GM23338 (cell line): Measurements from ENCODE around the gene L3HYPDH. TPM values are rescaled to one million over a fixed set of nuclear protein-coding genes. Genes with fewer than 3 reads are reported as not detected.
A peak's percentile ranks its signal among the peaks of the same experiment; 100 is the strongest.

Experiments used
- ATAC-seq: fragments of 200-7000 bp; cut with Tn5 transposase; 3 replicates; pipeline ENCODE4 v1.9.1; 2020
- DNase-seq: peaks from one replicate; pipeline ENCODE4 v3.0.0-alpha.2; 2015; ENCODE audit warnings: low spot score
- H2AFZ ChIP-seq: fragments of 200-600 bp; sonication (generic); 2 replicates; pipeline ENCODE4 v1.8.0; 2016; ENCODE audit warnings: antibody characterized with exemption, mild to moderate bottlenecking, moderate library complexity
- H3F3A ChIP-seq: fragments of 200-600 bp; sonication (generic); replicated peaks from 2 replicates; pipeline ENCODE4 v1.8.0; 2017; ENCODE audit warnings: antibody characterized with exemption, mixed run types, low read depth
- H3K27ac ChIP-seq: fragments of 200-600 bp; sonication (generic); 2 replicates; pipeline ENCODE4 v1.6.1; 2016; ENCODE audit warnings: low read depth
- H3K27me3 ChIP-seq: fragments of 200-600 bp; sonication (generic); 2 replicates; pipeline ENCODE4 v1.8.0; 2016; ENCODE audit warnings: mild to moderate bottlenecking, mixed run types, moderate library complexity; ENCODE audit not compliant: insufficient read depth
- H3K36me3 ChIP-seq: fragments of 200-600 bp; sonication (generic); 2 replicates; pipeline ENCODE4 v1.8.0; 2016; ENCODE audit warnings: mild to moderate bottlenecking; ENCODE audit not compliant: insufficient read depth
- H3K4me1 ChIP-seq: fragments of 200-600 bp; sonication (generic); 2 replicates; pipeline ENCODE4 v1.8.0; 2016; ENCODE audit warnings: mild to moderate bottlenecking, moderate library complexity; ENCODE audit not compliant: insufficient read depth
- H3K4me2 ChIP-seq: fragments of 200-600 bp; sonication (generic); 2 replicates; pipeline ENCODE4 v1.7.1; 2017; ENCODE audit warnings: mixed run types
- H3K4me3 ChIP-seq: fragments of 200-600 bp; sonication (generic); 2 replicates; pipeline ENCODE4 v1.6.1; 2016; ENCODE audit warnings: mixed run types
- H3K79me2 ChIP-seq: fragments of 200-600 bp; sonication (generic); replicated peaks from 2 replicates; pipeline ENCODE4 v1.8.0; 2017; ENCODE audit warnings: mild to moderate bottlenecking; ENCODE audit not compliant: insufficient read depth
- H3K9me2 ChIP-seq: fragments of 200-600 bp; sonication (generic); 2 replicates; pipeline ENCODE4 v1.8.0; 2017; ENCODE audit not compliant: insufficient read depth
- H4K20me1 ChIP-seq: fragments of 200-600 bp; sonication (generic); replicated peaks from 2 replicates; pipeline ENCODE4 v1.8.0; 2017; ENCODE audit warnings: mild to moderate bottlenecking; ENCODE audit not compliant: insufficient read depth
- H3K27ac Mint-ChIP-seq: 2 replicates; pipeline ENCODE4 v1.8.0; 2020; ENCODE audit warnings: inconsistent platforms, mild to moderate bottlenecking, moderate library complexity, mixed read lengths
- H3K27me3 Mint-ChIP-seq: 3 replicates; pipeline ENCODE4 v1.8.0; 2022; ENCODE audit warnings: low read depth, mild to moderate bottlenecking, moderate library complexity, mixed read lengths, inconsistent platforms; ENCODE audit not compliant: insufficient read depth, poor library complexity
- H3K36me3 Mint-ChIP-seq: 3 replicates; pipeline ENCODE4 v1.8.0; 2021; ENCODE audit warnings: low read depth, mild to moderate bottlenecking, inconsistent platforms, moderate library complexity, mixed read lengths
- H3K4me1 Mint-ChIP-seq: 3 replicates; pipeline ENCODE4 v1.8.0; 2020; ENCODE audit warnings: mild to moderate bottlenecking, inconsistent platforms, mixed read lengths
- H3K4me3 Mint-ChIP-seq: 3 replicates; pipeline ENCODE4 v1.8.0; 2021; ENCODE audit warnings: moderate library complexity, mild to moderate bottlenecking, inconsistent platforms, mixed read lengths
- H3K9me3 Mint-ChIP-seq: 3 replicates; pipeline ENCODE4 v1.8.0; 2020; ENCODE audit warnings: moderate library complexity, mild to moderate bottlenecking, inconsistent platforms, mixed read lengths
- CREB1 ChIP-seq: fragments of 250-450 bp; sonication (Bioruptor Pico); IDR thresholded peaks from 2 replicates; pipeline ENCODE4 v1.5.0; 2020; ENCODE audit warnings: low read depth, mild to moderate bottlenecking, moderate library complexity
- CTCF ChIP-seq, 2 experiments: fragments of 200-600 bp in 1 of 2; sonication (generic) in 1 of 2; conservative IDR thresholded peaks; 2 replicates each; pipeline versions ENCODE4 v1.5.1 to v1.6.1; 2016 to 2017; ENCODE audit warnings: antibody characterized with exemption in 2 of 2, low read depth in 2 of 2, mild to moderate bottlenecking in 2 of 2, moderate library complexity in 1 of 2
- ETS1 ChIP-seq: IDR thresholded peaks from 2 replicates; pipeline ENCODE4 v1.6.1; 2016; ENCODE audit warnings: antibody characterized with exemption
- EZH2 ChIP-seq: fragments of 200-600 bp; sonication (generic); IDR thresholded peaks from one replicate; pipeline ENCODE4 v1.8.0; 2017; ENCODE audit warnings: antibody characterized with exemption, mild to moderate bottlenecking, low read depth; ENCODE audit not compliant: unreplicated experiment
- EZH2phosphoT487 ChIP-seq: fragments of 200-600 bp; sonication (generic); IDR thresholded peaks from one replicate; pipeline ENCODE4 v1.8.1; 2018; ENCODE audit warnings: antibody characterized with exemption; ENCODE audit not compliant: unreplicated experiment
- JUNB ChIP-seq: IDR thresholded peaks from one replicate; pipeline ENCODE4 v1.6.1; 2016; ENCODE audit warnings: antibody characterized with exemption; ENCODE audit not compliant: unreplicated experiment
- NANOG ChIP-seq: IDR thresholded peaks from 2 replicates; pipeline ENCODE4 v1.6.1; 2016; ENCODE audit warnings: antibody characterized with exemption, borderline replicate concordance
- POLR2AphosphoS5 ChIP-seq: IDR thresholded peaks from 2 replicates; pipeline ENCODE4 v1.6.1; 2016; ENCODE audit warnings: antibody characterized with exemption, low read depth
- REST ChIP-seq: IDR thresholded peaks from one replicate; pipeline ENCODE4 v1.6.1; 2018; ENCODE audit warnings: antibody characterized with exemption; ENCODE audit not compliant: unreplicated experiment
- STAT1 ChIP-seq: IDR thresholded peaks from one replicate; pipeline ENCODE4 v1.6.1; 2016; ENCODE audit warnings: antibody characterized with exemption; ENCODE audit not compliant: unreplicated experiment
- ZNF114 ChIP-seq: fragments of 250-450 bp; sonication (Bioruptor Pico); IDR thresholded peaks from 2 replicates; pipeline ENCODE4 v1.5.0; 2020; ENCODE audit warnings: mild to moderate bottlenecking, moderate library complexity
- ZNF331 ChIP-seq: fragments of 250-450 bp; sonication (Bioruptor Pico); IDR thresholded peaks from 2 replicates; pipeline ENCODE4 v1.5.0; 2020; ENCODE audit warnings: low read depth, mild to moderate bottlenecking, moderate library complexity
- ZNF462 ChIP-seq: fragments of 250-450 bp; sonication (Bioruptor Pico); IDR thresholded peaks from 2 replicates; pipeline ENCODE4 v1.5.0; 2020; ENCODE audit warnings: mild to moderate bottlenecking, moderate library complexity
- polyA plus RNA-seq: library from polyadenylated mRNA; unstranded; fragments of >200 nt; fragmentation: Nextera tagmentation; extraction: Ambion mirVana; gene quantifications from 2 replicates; pipeline ENCODE4 v1.2.1, GENCODE V29; 2016
- total RNA-seq: library from RNA; depleted of rRNA; stranded (reverse); fragments of >200 nt; shearing (Covaris generic); gene quantifications from 2 replicates; pipeline ENCODE4 v1.2.3, GENCODE V29; 2014

L3HYPDH gene
- total and polyA plus RNA-seq, 2 experiments from 2014 or later = 18.6 to 24.8 TPM

DNA sequence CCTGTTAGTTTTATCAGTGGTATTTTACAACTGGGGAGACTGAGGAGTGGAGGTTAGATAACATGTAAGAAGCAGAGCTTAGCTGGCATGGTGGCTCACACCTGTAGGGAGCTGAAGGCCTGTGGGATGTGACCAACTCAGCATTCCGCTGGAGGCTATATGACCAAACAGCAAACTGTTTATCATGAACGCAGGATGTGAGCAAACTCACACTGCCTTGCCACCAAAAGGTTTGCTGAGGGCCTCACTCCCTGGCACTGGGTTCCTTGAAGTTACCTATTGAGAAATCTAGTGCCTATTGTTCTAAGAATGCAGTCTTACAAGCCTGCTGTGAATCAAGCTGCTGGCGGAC is 23.5 kb upstream of the L3HYPDH start:
- Histone ChIP-seq H3K4me1 (no peaks in the 10 kb centered on the region), H4K20me1 (no peaks in the 10 kb centered on the region), H3K27ac (no peak overlapping the region), H3K4me3 (no peak overlapping the region), H2AFZ (no peak overlapping the region), H3K79me2 (no peaks in the 10 kb centered on the region), H3K4me2 (no peak overlapping the region), H3K9me2 (no peaks in the 10 kb centered on the region), H3K27me3 (no peaks in the 10 kb centered on the region), H3F3A (no peaks in the 10 kb centered on the region), H3K36me3 (peaks cover 5% of the 10 kb centered on the region; the same call in 1 of the 2 replicates)
- ATAC-seq (no peak; the same call in 2 of the 3 replicates), DNase-seq (peak; percentile 8)
- no peak for TF ChIP-seq EZH2
- TF ChIP-seq EZH2phosphoT487 = no peak
- TF ChIP-seq CTCF (conservative IDR thresholded peaks at IDR 0.05; ENCODE audit: low read depth in 2 of 2) = no peak
- TF ChIP-seq ZNF331 = no peak
- TF ChIP-seq CREB1 = no peak
- no peak for TF ChIP-seq POLR2AphosphoS5
- TF ChIP-seq ZNF462 (CRISPR knock-in tag) = no peak
- no peak for TF ChIP-seq JUNB
- no peak for TF ChIP-seq ZNF114 (CRISPR knock-in tag)
- no peak for TF ChIP-seq STAT1
- TF ChIP-seq ETS1 = no peak
- TF ChIP-seq REST = no peak
- TF ChIP-seq NANOG = no peak
- Mint-ChIP-seq H3K27me3 (no peaks in the 10 kb centered on the region), H3K9me3 (peaks cover 7% of the 10 kb centered on the region), H3K4me1 (peaks cover 9% of the 10 kb centered on the region; the same call in 2 of the 3 replicates), H3K27ac (no peak overlapping the region), H3K4me3 (no peak overlapping the region), H3K36me3 (peaks cover 11% of the 10 kb centered on the region; the same call in 2 of the 3 replicates)
